Esophagus squamous epithelium (tissue), 4 donors: ENCODE data around the gene DACT3.

Source experiments
- POLR2A ChIP-seq, 4 donors: fragments of 450-650 bp; IDR thresholded peaks; one replicate each; pipeline ENCODE4 v1.6.1; 2017; ENCODE audit warnings: antibody characterized with exemption in 4 of 4, mild to moderate bottlenecking in 4 of 4, moderate library complexity in 3 of 4
- TF ChIP-seq, protein P1 (sequence below), 6 experiments: fragments of 450-650 bp in 4 of 6; fragments of 200-600 bp in 2 of 6; sonication (generic) in 2 of 6; IDR thresholded peaks; one replicate each; pipeline ENCODE4 v1.5.1; 2016 to 2019; ENCODE audit warnings: antibody characterized with exemption in 6 of 6, mild to moderate bottlenecking in 4 of 6, moderate library complexity in 4 of 6

DNA sequence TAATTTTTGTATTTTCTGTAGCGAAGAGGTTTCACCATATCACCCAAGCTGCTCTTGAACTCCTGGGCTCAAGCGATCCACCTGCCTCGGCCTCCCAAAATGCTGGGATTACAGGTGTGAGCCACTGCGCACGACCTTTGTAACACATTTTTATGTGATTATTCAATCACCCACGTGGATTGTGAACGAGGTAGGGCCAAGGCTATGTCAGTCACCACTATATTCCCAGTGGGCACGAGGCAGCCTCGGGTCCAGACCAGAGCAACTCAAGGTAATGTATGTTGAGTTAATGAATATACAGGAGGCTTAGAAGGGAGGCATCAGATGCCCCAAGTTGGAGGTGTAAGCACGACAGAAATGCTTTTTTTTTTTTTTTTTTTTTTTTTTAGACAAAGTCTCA, 45.0 kb downstream of the DACT3 start:
- TF ChIP-seq, protein P1, sequence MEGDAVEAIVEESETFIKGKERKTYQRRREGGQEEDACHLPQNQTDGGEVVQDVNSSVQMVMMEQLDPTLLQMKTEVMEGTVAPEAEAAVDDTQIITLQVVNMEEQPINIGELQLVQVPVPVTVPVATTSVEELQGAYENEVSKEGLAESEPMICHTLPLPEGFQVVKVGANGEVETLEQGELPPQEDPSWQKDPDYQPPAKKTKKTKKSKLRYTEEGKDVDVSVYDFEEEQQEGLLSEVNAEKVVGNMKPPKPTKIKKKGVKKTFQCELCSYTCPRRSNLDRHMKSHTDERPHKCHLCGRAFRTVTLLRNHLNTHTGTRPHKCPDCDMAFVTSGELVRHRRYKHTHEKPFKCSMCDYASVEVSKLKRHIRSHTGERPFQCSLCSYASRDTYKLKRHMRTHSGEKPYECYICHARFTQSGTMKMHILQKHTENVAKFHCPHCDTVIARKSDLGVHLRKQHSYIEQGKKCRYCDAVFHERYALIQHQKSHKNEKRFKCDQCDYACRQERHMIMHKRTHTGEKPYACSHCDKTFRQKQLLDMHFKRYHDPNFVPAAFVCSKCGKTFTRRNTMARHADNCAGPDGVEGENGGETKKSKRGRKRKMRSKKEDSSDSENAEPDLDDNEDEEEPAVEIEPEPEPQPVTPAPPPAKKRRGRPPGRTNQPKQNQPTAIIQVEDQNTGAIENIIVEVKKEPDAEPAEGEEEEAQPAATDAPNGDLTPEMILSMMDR (IDR thresholded peaks at IDR 0.05) = no peak
- no peak for TF ChIP-seq POLR2A (IDR thresholded peaks at IDR 0.05)
